ENCODE results near the gene USP33. TPM values are rescaled to one million over a fixed set of nuclear protein-coding genes. Genes with fewer than 3 reads are reported as not detected.

The USP33 gene
- total RNA-seq, 4 donors from 2014 or later, result 87.9 to 108 (median 88.7) TPM

DNA sequence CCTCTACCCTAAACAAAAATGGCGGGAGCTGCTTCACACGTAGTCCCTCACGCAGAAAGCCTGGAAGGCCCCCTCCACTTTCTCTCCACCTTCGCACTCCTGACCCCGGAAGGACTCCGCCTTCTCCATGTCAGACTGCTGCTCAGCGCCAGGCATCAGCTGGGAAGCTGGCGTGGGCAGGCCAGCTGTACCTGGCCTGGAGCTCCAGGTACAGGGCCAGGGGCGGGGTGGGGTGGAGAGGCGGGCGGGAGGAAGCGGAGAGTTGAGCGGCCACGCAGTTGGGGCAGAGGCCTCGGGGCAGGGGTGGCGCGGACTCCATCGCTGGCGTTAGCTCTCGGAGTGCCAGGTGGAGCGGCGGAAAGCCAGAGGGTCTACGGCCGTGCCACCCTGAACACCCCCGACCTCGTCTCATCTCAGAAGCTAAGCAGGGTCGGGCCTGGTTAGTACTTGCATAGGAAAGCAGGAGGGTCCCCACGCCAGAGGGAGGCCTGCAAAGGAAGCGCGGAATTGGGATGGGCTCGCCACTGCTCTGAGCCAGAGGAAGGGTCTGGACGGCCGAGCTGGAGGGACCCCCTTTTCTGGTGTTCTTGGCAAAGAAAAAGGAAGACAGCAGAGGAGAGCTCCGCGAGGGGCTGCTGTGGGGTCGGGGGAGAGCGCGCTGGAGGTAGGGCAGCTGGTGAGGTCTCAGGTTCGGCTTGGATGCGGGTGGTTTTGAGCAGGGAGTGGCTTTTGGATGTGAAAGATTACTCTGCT, 20.1 kb upstream of the USP33 start, which contains the start of gene MIGA1:
Gene MIGA1 (plus strand): TSS at position 121 of the 753 bp plus-strand sequence. CDS start 3,604 bp downstream, outside the sequence.
- H3K4me3 ChIP-seq, result peak within 1 kb of the TSS; percentile 61 to 90 (median 78)
- DNase-seq (ENCODE audit: low spot score in 2 of 2), result peak; percentile 62 to 83
- 0% methylated on average over 26 to 37 of the region's 40 CpGs for WGBS, 2 donors
- H3K36me3 ChIP-seq, result peaks cover 0 to 11% (median 0%) of the 10 kb centered on the region in 3 donors
- no peaks in the 10 kb centered on the region for H3K9me3 ChIP-seq
- TF ChIP-seq EP300 (IDR thresholded peaks at IDR 0.05) (peak; percentile 71 to 88), CTCF (IDR thresholded peaks at IDR 0.05) (no peak), POLR2A (IDR thresholded peaks at IDR 0.05) (no peak)
- peak within 1 kb of the TSS; percentile 53 to 82 (median 69) for H3K27ac ChIP-seq
- no peaks in the 10 kb centered on the region for H3K27me3 ChIP-seq
- H3K4me1 ChIP-seq, result peaks cover 0 to 21% (median 14%) of the 10 kb centered on the region in 4 donors

GRCh38 chr1:77776007-77776700, 16.5 kb upstream of the USP33 start:
- Histone ChIP-seq H3K36me3 (no peaks in the 10 kb centered on the region), H3K27ac (no peak overlapping the region), H3K9me3 (no peaks in the 10 kb centered on the region), H3K4me1 (peaks cover 0 to 11% (median 9%) of the 10 kb centered on the region in 4 donors), H3K27me3 (no peaks in the 10 kb centered on the region), H3K4me3 (no peak overlapping the region)
- 76 to 78% methylated on average over 7 of the region's 7 CpGs for WGBS, 2 donors
- no peak for DNase-seq (ENCODE audit: low spot score in 2 of 2)
- TF ChIP-seq EP300 (IDR thresholded peaks at IDR 0.05), result no peak
- no peak for TF ChIP-seq POLR2A (IDR thresholded peaks at IDR 0.05)
- TF ChIP-seq CTCF (IDR thresholded peaks at IDR 0.05), result no peak

DNA sequence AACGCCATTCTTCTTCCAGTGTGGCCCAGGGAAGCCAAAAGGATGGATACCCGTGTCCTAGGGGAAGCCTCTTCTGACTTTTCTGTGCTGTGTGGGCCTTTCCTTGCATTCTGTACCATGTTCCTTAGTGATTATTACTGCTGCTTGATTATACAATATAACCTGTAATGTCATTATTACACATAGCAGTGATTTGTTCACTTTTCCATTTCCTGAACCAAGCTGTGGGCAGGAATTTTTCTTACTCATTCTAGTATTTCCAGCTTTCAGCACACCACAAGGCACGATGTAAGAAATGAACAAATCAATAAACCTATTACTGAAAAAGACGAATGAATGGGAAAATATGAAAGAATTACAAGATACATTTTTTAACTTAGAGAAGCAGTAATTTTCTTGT, 8.4 kb upstream of the USP33 start:
- Histone ChIP-seq H3K27me3 (no peaks in the 10 kb centered on the region), H3K9me3 (no peaks in the 10 kb centered on the region), H3K4me1 (no peaks in the 10 kb centered on the region), H3K4me3 (no peak overlapping the region), H3K36me3 (no peaks in the 10 kb centered on the region), H3K27ac (no peak overlapping the region)
- TF ChIP-seq EP300 (IDR thresholded peaks at IDR 0.05), result no peak
- DNase-seq (ENCODE audit: low spot score in 2 of 2), result no peak
- 90 to 91% methylated on average over 4 of the region's 4 CpGs for WGBS, 2 donors

- no peaks in the 10 kb centered on the region for H3K27me3 ChIP-seq
- TF ChIP-seq EP300 (IDR thresholded peaks at IDR 0.05) (no peak), POLR2A (IDR thresholded peaks at IDR 0.05) (no peak), CTCF (IDR thresholded peaks at IDR 0.05) (no peak)
- no peak overlapping the region for H3K27ac ChIP-seq
- no peak for DNase-seq (ENCODE audit: low spot score in 2 of 2)
- H3K4me3 ChIP-seq, result no peak overlapping the region
- 48 to 61% methylated on average over 1 of the region's 1 CpG for WGBS, 2 donors
- H3K4me1 ChIP-seq, result peaks cover 0 to 14% (median 6%) of the 10 kb centered on the region in 4 donors
- no peaks in the 10 kb centered on the region for H3K9me3 ChIP-seq
- H3K36me3 ChIP-seq, result no peaks in the 10 kb centered on the region
Observed at GRCh38 chr1:77762072-77762476, 2.4 kb upstream of the USP33 start.

GRCh38 chr1:77757603-77758002, 2.0 kb downstream of the USP33 start:
- H3K27ac ChIP-seq, result peak overlapping the region in 3 of 4 donors; percentile 14 to 96 (median 90)
- peak in 1 of 2 donors; percentile 75 for TF ChIP-seq EP300 (IDR thresholded peaks at IDR 0.05)
- TF ChIP-seq CTCF (IDR thresholded peaks at IDR 0.05), result no peak
- no peaks in the 10 kb centered on the region for H3K36me3 ChIP-seq
- H3K27me3 ChIP-seq, result no peaks in the 10 kb centered on the region
- WGBS, 2 donors, result 26 to 28% methylated on average over 2 of the region's 2 CpGs
- no peak for DNase-seq (ENCODE audit: low spot score in 2 of 2)
- H3K4me3 ChIP-seq, result peak overlapping the region in 2 of 4 donors; percentile 18 to 100
- H3K9me3 ChIP-seq, result no peaks in the 10 kb centered on the region
- H3K4me1 ChIP-seq, result peaks cover 3 to 58% (median 15%) of the 10 kb centered on the region in 4 donors
